HPDE6-E6E7 (cell line): Measurements from ENCODE around the gene DSE.

Experiments
- DNase-seq: peaks from one replicate; pipeline ENCODE4 v3.0.0; 2011; ENCODE audit warnings: missing footprints; ENCODE audit errors: extremely low spot score

The DSE gene

GRCh38 chr6:116386581-116387299 lies 16.0 kb downstream of the DSE start:
- no peak for DNase-seq

- peak; percentile 74 for DNase-seq
Measured at GRCh38 chr6:116387374-116387773, 16.6 kb downstream of the DSE start.

- DNase-seq: no peak
Measured at GRCh38 chr6:116388924-116389323, 18.2 kb downstream of the DSE start.

GRCh38 chr6:116389357-116389756 lies 18.6 kb downstream of the DSE start:
- DNase-seq: no peak

GRCh38 chr6:116390581-116390980 lies 19.8 kb downstream of the DSE start:
- DNase-seq: no peak

GRCh38 chr6:116392132-116393013 lies 21.6 kb downstream of the DSE start:
- no peak for DNase-seq

- DNase-seq: no peak
Measured at GRCh38 chr6:116393430-116393829, 22.7 kb downstream of the DSE start.

GRCh38 chr6:116395647-116396046 lies 24.9 kb downstream of the DSE start:
- DNase-seq: no peak

- no peak for DNase-seq
Measured at GRCh38 chr6:116396441-116396840, 25.7 kb downstream of the DSE start.

- DNase-seq: no peak
Measured at GRCh38 chr6:116397914-116398313, 27.2 kb downstream of the DSE start.

GRCh38 chr6:116398316-116399010 lies 27.7 kb downstream of the DSE start:
- DNase-seq: no peak

- no peak for DNase-seq
Measured at GRCh38 chr6:116399287-116399686, 28.5 kb downstream of the DSE start.

GRCh38 chr6:116400328-116400727 lies 29.6 kb downstream of the DSE start:
- no peak for DNase-seq

GRCh38 chr6:116402108-116402937 lies 31.6 kb downstream of the DSE start:
- no peak for DNase-seq

- DNase-seq: no peak
Measured at GRCh38 chr6:116403205-116403604, 32.5 kb downstream of the DSE start.

GRCh38 chr6:116404696-116405095 lies 33.9 kb downstream of the DSE start:
- DNase-seq: no peak

GRCh38 chr6:116405138-116405537 lies 34.4 kb downstream of the DSE start:
- no peak for DNase-seq

- DNase-seq: peak; percentile 44
Measured at GRCh38 chr6:116405652-116406356, 35.1 kb downstream of the DSE start.

GRCh38 chr6:116406678-116407345 lies 36.1 kb downstream of the DSE start:
- DNase-seq: no peak

GRCh38 chr6:116408491-116408890 lies 37.7 kb downstream of the DSE start:
- no peak for DNase-seq
